Measurements from ENCODE around the gene BICRA.
"Not testable (repeated sequence)": the region's sequence is repeated elsewhere in the genome, so short reads cannot be mapped to it uniquely, and the experiment has no call there.

Gene BICRA

DNA sequence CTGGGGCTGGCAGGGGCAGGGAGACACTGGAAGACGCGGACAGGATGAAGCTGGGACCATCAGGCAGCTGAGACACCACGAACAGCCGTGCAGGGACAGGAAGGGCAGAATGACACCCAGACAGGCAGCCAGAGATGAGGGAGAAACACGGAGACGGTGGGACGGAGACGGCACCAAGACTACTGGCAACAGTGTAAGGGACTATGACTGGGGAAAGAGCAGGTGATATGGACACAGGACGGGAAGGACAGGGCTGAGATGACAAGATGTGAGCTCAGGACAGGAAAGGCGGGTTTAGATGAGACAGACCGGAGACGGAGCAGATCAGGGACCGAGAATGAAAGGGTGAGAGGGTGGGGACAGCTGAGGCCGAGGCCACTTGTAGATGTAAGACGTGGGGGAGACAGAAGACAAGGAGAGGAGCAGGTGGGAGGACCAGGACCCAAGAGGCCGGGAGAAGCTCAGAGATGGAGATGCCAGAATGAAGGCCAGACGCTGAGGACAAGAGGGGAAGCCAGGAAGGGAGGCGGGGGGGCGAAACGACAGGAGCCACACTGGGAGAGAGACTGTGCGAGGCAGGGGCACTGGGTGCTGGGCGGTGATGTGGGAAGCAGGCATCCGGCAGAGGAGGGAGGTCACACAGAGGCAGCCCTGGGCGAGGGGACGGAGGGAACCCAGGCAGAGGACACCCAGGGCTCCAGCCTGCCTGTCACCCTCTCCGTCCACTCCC is 86.8 kb downstream of the BICRA start:
- DNase-seq: no peak

GRCh38 chr19:47696635-47697034 is 87.7 kb downstream of the BICRA start:
- DNase-seq: no peak

DNA sequence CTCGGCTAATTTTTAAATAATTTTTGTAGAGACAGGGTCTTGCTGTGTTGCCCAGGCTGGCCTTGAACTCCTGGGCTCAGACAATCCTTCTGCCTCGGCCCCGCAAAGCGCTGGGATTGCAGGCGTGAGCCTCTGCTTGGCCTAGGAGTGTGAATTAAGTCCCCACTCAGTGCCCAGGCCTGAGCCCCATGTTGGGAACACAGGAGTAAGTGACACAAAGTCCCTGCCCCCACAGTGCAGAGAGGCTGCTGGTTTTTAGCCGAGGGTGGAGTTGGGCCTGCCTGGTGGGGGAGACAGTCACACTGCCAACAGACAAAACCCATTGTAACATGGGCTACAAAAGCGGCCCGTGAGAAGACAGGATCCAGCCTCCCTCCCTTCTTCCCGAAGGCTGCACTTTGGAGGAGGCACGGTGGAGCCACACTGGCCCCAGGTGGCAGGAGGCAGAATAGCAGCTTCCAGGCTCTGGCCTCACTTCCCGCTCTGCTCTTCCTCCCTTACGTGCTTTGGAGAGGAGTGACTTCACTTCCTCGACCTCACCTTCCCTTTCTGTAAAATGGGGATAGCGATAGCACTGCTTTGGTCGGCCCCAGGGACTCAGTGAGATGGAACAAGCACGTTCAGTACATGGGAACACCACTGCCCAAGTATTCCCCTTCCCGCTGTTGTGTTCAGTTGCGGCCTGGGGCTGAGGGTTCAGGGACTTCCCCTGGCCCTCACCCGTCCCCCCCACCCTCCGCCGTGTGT is 89.1 kb downstream of the BICRA start:
- DNase-seq: peak; percentile 51

- DNase-seq: no peak
Observed at GRCh38 chr19:47698631-47699359, 89.9 kb downstream of the BICRA start.

DNA sequence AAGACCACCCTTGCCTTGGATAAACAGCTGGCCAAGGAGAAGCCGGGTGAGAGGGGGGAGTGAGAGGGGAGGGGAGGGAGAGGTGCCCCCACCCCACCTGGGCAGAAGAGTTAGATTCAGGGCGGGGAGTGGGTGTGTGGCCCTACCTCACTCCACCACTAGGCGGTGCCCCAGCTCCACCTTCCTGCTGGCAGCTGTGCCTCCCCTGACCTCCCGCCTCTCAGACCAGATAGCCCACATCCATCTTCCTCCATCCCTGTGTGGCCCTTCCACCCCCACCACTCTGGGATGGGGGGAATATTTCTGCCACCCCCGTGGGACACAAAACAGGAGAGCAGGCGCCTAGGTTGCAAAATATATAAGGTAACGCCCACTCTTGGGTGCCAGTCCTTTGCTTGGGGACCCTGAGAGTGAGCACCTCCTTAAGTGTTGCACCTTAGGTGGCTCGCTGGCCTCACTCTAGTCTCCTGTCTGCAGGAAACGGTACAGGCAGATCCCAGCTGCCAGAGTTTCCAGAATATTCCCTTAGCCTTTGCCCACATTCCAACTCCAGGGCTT is 90.5 kb downstream of the BICRA start:
- DNase-seq: peak; percentile 29

GRCh38 chr19:47700934-47701716 is 92.2 kb downstream of the BICRA start:
- no peak for DNase-seq

DNA sequence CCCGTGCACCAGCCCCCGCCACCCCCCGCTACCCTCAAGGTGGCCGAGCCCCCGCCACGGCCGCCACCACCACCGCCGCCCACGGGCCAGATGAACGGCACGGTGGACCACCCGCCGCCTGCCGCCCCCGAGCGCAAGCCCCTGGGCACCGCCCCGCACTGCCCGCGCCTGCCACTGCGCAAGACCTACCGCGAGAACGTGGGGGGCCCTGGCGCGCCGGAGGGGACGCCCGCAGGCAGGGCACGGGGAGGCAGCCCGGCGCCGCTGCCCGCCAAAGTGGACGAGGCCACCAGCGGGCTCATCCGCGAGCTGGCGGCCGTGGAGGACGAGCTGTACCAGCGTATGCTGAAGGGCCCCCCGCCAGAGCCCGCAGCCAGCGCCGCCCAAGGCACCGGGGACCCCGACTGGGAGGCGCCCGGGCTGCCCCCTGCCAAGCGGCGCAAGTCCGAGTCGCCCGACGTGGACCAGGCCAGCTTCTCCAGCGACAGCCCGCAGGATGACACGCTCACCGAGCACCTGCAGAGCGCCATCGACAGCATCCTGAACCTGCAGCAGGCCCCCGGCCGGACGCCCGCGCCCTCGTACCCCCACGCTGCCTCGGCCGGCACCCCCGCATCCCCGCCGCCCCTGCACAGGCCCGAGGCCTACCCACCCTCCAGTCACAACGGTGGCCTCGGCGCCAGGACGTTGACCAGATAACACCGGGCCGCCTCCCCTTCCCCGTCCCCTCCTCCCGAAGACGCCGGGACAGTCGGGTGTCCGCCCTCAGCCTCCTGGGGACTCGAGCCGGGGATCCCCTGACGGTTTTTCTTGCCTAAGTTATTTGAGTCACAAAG is 93.0 kb downstream of the BICRA start:
- no peak for DNase-seq

- DNase-seq: no peak
Observed at GRCh38 chr19:47702671-47703070, 93.7 kb downstream of the BICRA start.

GRCh38 chr19:47703301-47703700 is 94.4 kb downstream of the BICRA start:
- DNase-seq: no peak

DNA sequence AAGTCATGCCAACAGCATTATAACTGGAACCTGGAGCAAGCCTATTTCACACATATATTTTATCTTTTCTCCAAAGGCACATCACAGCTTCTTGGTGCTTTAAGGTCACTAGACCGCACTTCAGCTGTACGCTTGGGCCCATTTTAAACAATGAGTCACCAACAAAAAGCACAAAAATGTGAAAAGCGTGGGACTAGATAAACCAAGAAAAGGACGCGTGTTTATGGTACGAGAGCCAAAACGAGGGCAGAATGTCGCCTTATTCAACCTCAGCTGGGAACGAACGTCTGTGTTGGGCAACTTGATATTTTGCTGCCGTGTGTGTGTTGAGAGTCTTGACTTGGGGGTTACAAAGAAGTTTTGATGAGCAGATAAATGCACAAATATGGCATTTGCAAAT is 95.1 kb downstream of the BICRA start:
- no peak for DNase-seq

GRCh38 chr19:47704656-47705055 is 95.7 kb downstream of the BICRA start:
- no peak for DNase-seq

- peak; percentile 68 for DNase-seq
Observed at GRCh38 chr19:47707135-47707925, 98.4 kb downstream of the BICRA start.

- no peak for DNase-seq
Observed at GRCh38 chr19:47711652-47712242, 102.8 kb downstream of the BICRA start.

DNA sequence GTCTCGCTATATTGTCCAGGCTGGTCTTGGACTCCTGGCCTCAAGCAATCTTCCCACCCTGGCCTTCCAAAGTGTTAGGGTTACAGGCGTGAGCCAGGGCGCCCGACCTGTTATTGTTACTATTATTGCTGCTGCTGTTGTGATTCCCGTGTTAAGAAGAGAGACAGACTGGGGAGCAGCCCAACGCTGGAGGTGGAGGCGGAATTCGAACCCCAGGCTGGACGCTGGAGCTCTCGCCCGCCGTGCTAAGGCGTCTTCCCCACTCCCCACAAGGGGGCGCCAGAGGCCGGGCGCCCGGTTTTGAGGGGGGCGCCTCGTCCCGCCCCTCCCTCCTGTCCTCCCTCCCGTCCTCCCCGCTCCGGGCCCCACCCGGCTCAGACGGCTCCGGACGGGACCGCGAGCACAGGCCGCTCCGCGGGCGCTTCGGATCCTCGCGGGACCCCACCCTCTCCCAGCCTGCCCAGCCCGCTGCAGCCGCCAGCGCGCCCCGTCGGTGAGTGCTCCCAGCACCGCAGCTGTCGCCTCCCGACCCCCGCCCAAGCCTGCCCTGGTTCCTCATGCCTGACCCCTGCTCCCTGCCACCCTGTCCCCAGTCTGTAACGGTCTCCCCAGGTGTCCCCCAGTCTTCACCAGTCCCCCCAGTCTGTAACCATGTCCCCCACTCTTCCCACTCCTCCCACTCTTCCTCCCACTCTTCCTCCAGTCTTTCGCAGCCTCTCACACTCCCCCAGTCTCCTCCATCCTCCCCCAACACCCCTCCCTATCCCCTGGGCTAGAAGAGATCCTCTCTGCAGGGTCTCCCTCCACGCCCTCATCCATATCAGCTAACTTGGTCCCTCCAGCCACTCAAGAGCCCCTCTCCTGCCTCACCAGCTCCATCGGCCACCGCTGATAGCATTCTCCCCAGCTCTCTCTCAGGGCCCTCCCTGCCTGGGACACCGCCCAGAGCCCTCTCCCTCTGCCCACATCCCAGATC is 104.4 kb downstream of the BICRA start, which contains the start of gene EHD2:
EHD2 (plus strand) TSS at position 377 of the 976 bp plus-strand sequence. CDS start 3,191 bp downstream, outside the sequence.
- no peak for DNase-seq

DNA sequence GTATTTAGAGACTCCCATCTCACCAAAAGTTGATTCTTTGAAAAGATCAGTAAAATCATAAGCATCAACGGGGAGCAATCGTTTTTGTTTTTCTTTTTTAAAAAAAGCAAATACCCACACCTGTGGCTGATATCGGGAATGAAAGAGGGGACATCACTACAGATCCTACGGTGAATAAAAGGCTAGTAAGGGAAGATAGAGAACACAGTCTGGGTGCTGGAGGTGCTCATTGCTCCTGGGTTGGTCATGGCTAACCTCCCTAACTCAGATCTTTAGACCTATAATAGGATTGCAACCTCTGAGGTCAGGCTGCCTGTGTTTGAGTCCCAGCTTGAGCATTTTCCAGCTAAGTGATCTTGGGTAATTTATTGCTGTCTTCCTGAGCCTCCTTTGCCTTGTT is 105.4 kb downstream of the BICRA start:
- no peak for DNase-seq

DNA sequence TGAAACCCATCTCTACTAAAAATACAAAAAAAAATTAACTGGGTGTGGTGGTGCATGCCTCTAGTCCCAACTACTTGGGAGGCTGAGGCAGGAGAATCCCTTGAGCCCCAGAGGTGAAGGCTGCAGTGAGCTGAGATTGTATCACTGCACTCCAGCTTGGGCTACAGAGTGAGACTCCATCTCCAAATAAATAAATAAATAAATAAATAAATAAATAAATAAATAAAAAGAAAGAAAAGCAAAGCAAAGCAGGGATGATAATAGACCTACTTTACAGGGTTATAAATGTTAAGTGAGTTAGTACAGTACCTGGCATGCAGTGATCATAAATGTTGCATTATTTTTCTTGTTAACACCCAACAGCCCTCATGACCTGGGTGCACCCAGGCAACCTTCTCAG is 105.9 kb downstream of the BICRA start:
- DNase-seq: not testable (repeated sequence)

GRCh38 chr19:47716270-47716937 is 107.5 kb downstream of the BICRA start:
- no peak for DNase-seq

DNA sequence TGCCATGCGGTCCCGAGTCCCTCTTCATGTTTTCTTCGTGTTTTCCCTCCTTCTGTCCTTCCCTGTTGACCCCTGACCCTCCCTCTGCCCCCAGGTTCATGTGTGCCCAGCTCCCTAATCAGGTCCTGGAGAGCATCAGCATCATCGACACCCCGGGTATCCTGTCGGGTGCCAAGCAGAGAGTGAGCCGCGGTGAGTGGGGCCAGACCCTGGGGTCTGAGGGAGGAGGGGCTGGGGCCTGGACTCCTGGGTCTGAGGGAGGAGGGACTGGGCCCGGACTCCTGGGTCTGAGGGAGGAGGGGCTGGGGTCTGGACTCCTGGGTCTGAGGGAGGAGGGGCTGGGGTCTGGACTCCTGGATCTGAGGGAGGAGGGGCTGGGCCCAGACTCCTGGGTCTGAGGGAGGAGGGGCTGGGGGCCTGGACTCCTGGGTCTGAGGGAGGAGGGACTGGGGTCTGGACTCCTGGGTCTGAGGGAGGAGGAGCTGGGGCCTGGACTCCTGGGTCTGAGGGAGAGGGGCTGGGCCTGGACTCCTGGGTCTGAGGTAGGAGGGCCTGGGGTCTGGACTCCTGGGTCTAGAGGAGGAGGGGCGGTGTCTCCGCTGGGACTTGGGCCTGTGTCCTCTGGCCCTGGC is 109.6 kb downstream of the BICRA start:
- not testable (repeated sequence) for DNase-seq

Measured in CD4-positive, alpha-beta T cell treated with Interleukin-15 for 1 hour (primary cell).